ENCODE results near the gene SLC27A3. TPM values are rescaled to one million over a fixed set of nuclear protein-coding genes. Genes with fewer than 3 reads are reported as not detected.

Gene SLC27A3
- total RNA-seq, 1 donor from 2014 or later, result 105 TPM

- DNase-seq, result peak; percentile 53
Observed at GRCh38 chr1:153793261-153793972, 18.2 kb downstream of the SLC27A3 start.

GRCh38 chr1:153793973-153794615 lies 18.9 kb downstream of the SLC27A3 start:
- Histone ChIP-seq H3K27me3 (no peaks in the 10 kb centered on the region), H3K9me3 (no peaks in the 10 kb centered on the region), H3K4me3 (no peak overlapping the region), H3K36me3 (no peaks in the 10 kb centered on the region), H3K27ac (no peak overlapping the region), H3K4me1 (peaks cover 22% of the 10 kb centered on the region)
- DNase-seq, result peak; percentile 54
- TF ChIP-seq CTCF (IDR thresholded peaks at IDR 0.05), result no peak
- intact Hi-C loops (cut with DNase I), result no loop called here
- no peak for ATAC-seq

More at GRCh38 chr1:153793261-153793972, 18.2 kb downstream of the SLC27A3 start:
- Histone ChIP-seq H3K36me3 (no peaks in the 10 kb centered on the region), H3K27me3 (no peaks in the 10 kb centered on the region), H3K4me3 (no peak overlapping the region), H3K27ac (no peak overlapping the region), H3K4me1 (peaks cover 23% of the 10 kb centered on the region), H3K9me3 (no peaks in the 10 kb centered on the region)
- TF ChIP-seq CTCF (IDR thresholded peaks at IDR 0.05), result no peak
- ATAC-seq, result no peak
- intact Hi-C loops (cut with DNase I), result no loop called here

- no peaks in the 10 kb centered on the region for H3K27me3 ChIP-seq
- no peak for TF ChIP-seq CTCF (IDR thresholded peaks at IDR 0.05)
- H3K4me1 ChIP-seq, result peaks cover 15% of the 10 kb centered on the region
- intact Hi-C loops (cut with DNase I), result loop anchor here (5.0 kb wide), 1 partner anchor 193 kb away; the partner anchor contains the start of gene RAB13
- ATAC-seq (no peak), DNase-seq (peak; percentile 61)
- H3K4me3 ChIP-seq, result no peak overlapping the region
- no peak overlapping the region for H3K27ac ChIP-seq
- H3K36me3 ChIP-seq, result no peaks in the 10 kb centered on the region
- H3K9me3 ChIP-seq, result no peaks in the 10 kb centered on the region
Observed at GRCh38 chr1:153794624-153795329, 19.6 kb downstream of the SLC27A3 start.

- Histone ChIP-seq H3K4me1 (peaks cover 10% of the 10 kb centered on the region), H3K27ac (no peak overlapping the region), H3K9me3 (no peaks in the 10 kb centered on the region), H3K36me3 (no peaks in the 10 kb centered on the region), H3K27me3 (no peaks in the 10 kb centered on the region), H3K4me3 (no peak overlapping the region)
- intact Hi-C loops (cut with DNase I), result loop anchor here (5.0 kb wide), 1 partner anchor 192 kb away; the partner anchor contains the start of gene RAB13
- ATAC-seq, result no peak
- peak; percentile 52 for DNase-seq
- TF ChIP-seq CTCF (IDR thresholded peaks at IDR 0.05), result no peak
Observed at GRCh38 chr1:153795330-153795837, 20.2 kb downstream of the SLC27A3 start.

GRCh38 chr1:153795934-153796785 lies 21.0 kb downstream of the SLC27A3 start:
- no peak for ATAC-seq
- no peaks in the 10 kb centered on the region for H3K9me3 ChIP-seq
- H3K36me3 ChIP-seq, result no peaks in the 10 kb centered on the region
- peak; percentile 54 for DNase-seq
- H3K27me3 ChIP-seq, result no peaks in the 10 kb centered on the region
- intact Hi-C loops (cut with DNase I), result loop anchor here (5.0 kb wide), 1 partner anchor 191 kb away; the partner anchor contains the start of gene RAB13
- H3K27ac ChIP-seq, result no peak overlapping the region
- no peak for TF ChIP-seq CTCF (IDR thresholded peaks at IDR 0.05)
- peaks cover 6% of the 10 kb centered on the region for H3K4me1 ChIP-seq
- H3K4me3 ChIP-seq, result no peak overlapping the region

All from upper lobe of right lung (tissue), 1 donor.